ENCODE results near the gene DIP2C.
A peak's percentile ranks its signal among the peaks of the same experiment; 100 is the strongest.
"Not testable (repeated sequence)": the region's sequence is repeated elsewhere in the genome, so short reads cannot be mapped to it uniquely, and the experiment has no call there.

Gene DIP2C

GRCh38 chr10:610642-611305, 78.7 kb downstream of the DIP2C start:
- not testable (repeated sequence) for DNase-seq (ENCODE audit: low spot score)

- DNase-seq (ENCODE audit: low spot score), result no peak
Observed at GRCh38 chr10:609868-610545, 79.5 kb downstream of the DIP2C start.

- no peak for DNase-seq (ENCODE audit: low spot score)
Observed at GRCh38 chr10:609262-609658, 80.2 kb downstream of the DIP2C start.

GRCh38 chr10:608331-609261, 80.9 kb downstream of the DIP2C start:
- no peak for DNase-seq (ENCODE audit: low spot score)

GRCh38 chr10:607545-608185, 81.8 kb downstream of the DIP2C start:
- DNase-seq (ENCODE audit: low spot score), result no peak

- no peak for DNase-seq (ENCODE audit: low spot score)
Observed at GRCh38 chr10:606762-607544, 82.5 kb downstream of the DIP2C start.

- no peak for DNase-seq (ENCODE audit: low spot score)
Observed at GRCh38 chr10:605632-606325, 83.7 kb downstream of the DIP2C start.

GRCh38 chr10:604716-605631, 84.5 kb downstream of the DIP2C start:
- DNase-seq (ENCODE audit: low spot score), result no peak

GRCh38 chr10:603745-604144, 85.7 kb downstream of the DIP2C start:
- no peak for DNase-seq (ENCODE audit: low spot score)

- no peak for DNase-seq (ENCODE audit: low spot score)
Observed at GRCh38 chr10:602391-603005, 87.0 kb downstream of the DIP2C start.

- DNase-seq (ENCODE audit: low spot score), result no peak
Observed at GRCh38 chr10:601660-601963, 87.9 kb downstream of the DIP2C start.

- no peak for DNase-seq (ENCODE audit: low spot score)
Observed at GRCh38 chr10:600876-601659, 88.4 kb downstream of the DIP2C start.

GRCh38 chr10:600234-600633, 89.2 kb downstream of the DIP2C start:
- DNase-seq (ENCODE audit: low spot score), result no peak

- no peak for DNase-seq (ENCODE audit: low spot score)
Observed at GRCh38 chr10:599767-600166, 89.7 kb downstream of the DIP2C start.

GRCh38 chr10:598415-599170, 90.9 kb downstream of the DIP2C start:
- peak; percentile 4 for DNase-seq (ENCODE audit: low spot score)

GRCh38 chr10:597976-598375, 91.5 kb downstream of the DIP2C start:
- DNase-seq (ENCODE audit: low spot score), result no peak

GRCh38 chr10:596725-597345, 92.6 kb downstream of the DIP2C start:
- no peak for DNase-seq (ENCODE audit: low spot score)

All from SW480 (cell line).